VCaP (cell line): ENCODE data around the gene RNLS.
"Not testable (repeated sequence)": the region's sequence is repeated elsewhere in the genome, so short reads cannot be mapped to it uniquely, and the experiment has no call there.

Source experiments
- H3K27ac ChIP-seq: fragments of 450-650 bp; 2 replicates; pipeline ENCODE4 v1.5.1; 2017
- CTCF ChIP-seq: fragments of 450-650 bp; conservative IDR thresholded peaks from 2 replicates; pipeline ENCODE4 v1.5.1; 2017; ENCODE audit warnings: mild to moderate bottlenecking, moderate library complexity

Gene RNLS

GRCh38 chr10:88366772-88367171 is 216.3 kb downstream of the RNLS start:
- TF ChIP-seq CTCF, result no peak

GRCh38 chr10:88361995-88362807 is 220.9 kb downstream of the RNLS start:
- TF ChIP-seq CTCF, result no peak
- H3K27ac ChIP-seq, result no peak overlapping the region

More at GRCh38 chr10:88366772-88367171, 216.3 kb downstream of the RNLS start:
- no peak overlapping the region for H3K27ac ChIP-seq

GRCh38 chr10:88361494-88361893 is 221.6 kb downstream of the RNLS start:
- TF ChIP-seq CTCF, result no peak

GRCh38 chr10:88355750-88356149 is 227.4 kb downstream of the RNLS start:
- H3K27ac ChIP-seq, result not testable (repeated sequence)

More at GRCh38 chr10:88361494-88361893, 221.6 kb downstream of the RNLS start:
- no peak overlapping the region for H3K27ac ChIP-seq

GRCh38 chr10:88347597-88348304 is 235.4 kb downstream of the RNLS start:
- peak overlapping the region; percentile 77 for H3K27ac ChIP-seq
- TF ChIP-seq CTCF, result no peak

GRCh38 chr10:88347022-88347421 is 236.1 kb downstream of the RNLS start:
- no peak for TF ChIP-seq CTCF
- peak overlapping the region; percentile 77 for H3K27ac ChIP-seq

- TF ChIP-seq CTCF, result no peak
- H3K27ac ChIP-seq, result peak overlapping the region; percentile 77
Measured at GRCh38 chr10:88346144-88346977, 236.8 kb downstream of the RNLS start.
